ENCODE results near the gene CCL23.
"Not testable (repeated sequence)": the region's sequence is repeated elsewhere in the genome, so short reads cannot be mapped to it uniquely, and the experiment has no call there.

The CCL23 gene

GRCh38 chr17:36027761-36028160 is 10.0 kb upstream of the CCL23 start:
- no peak for DNase-seq (ENCODE audit: low read depth)
- H3K4me3 ChIP-seq (ENCODE audit: low read length) = no peak overlapping the region
- no peak for TF ChIP-seq CTCF (conservative IDR thresholded peaks at IDR 0.05; ENCODE audit: low read length)

GRCh38 chr17:36024106-36024869 is 6.5 kb upstream of the CCL23 start:
- no peak for DNase-seq (ENCODE audit: low read depth)
- TF ChIP-seq CTCF (conservative IDR thresholded peaks at IDR 0.05; ENCODE audit: low read length) = no peak
- no peak overlapping the region for H3K4me3 ChIP-seq (ENCODE audit: low read length)

GRCh38 chr17:36019423-36019822 is 1.7 kb upstream of the CCL23 start:
- no peak for DNase-seq (ENCODE audit: low read depth)
- H3K4me3 ChIP-seq (ENCODE audit: low read length) = no peak overlapping the region
- TF ChIP-seq CTCF (conservative IDR thresholded peaks at IDR 0.05; ENCODE audit: low read length) = no peak

- no peak overlapping the region for H3K4me3 ChIP-seq (ENCODE audit: low read length)
- no peak for DNase-seq (ENCODE audit: low read depth)
- no peak for TF ChIP-seq CTCF (conservative IDR thresholded peaks at IDR 0.05; ENCODE audit: low read length)
Observed at GRCh38 chr17:36016555-36016954, 1.2 kb downstream of the CCL23 start.

- H3K4me3 ChIP-seq (ENCODE audit: low read length); DNase-seq (ENCODE audit: low read depth): not testable (repeated sequence)
Observed at GRCh38 chr17:36015895-36016294, 1.9 kb downstream of the CCL23 start.

GRCh38 chr17:36014946-36015345 is 2.8 kb downstream of the CCL23 start:
- no peak for TF ChIP-seq CTCF (conservative IDR thresholded peaks at IDR 0.05; ENCODE audit: low read length)
- no peak overlapping the region for H3K4me3 ChIP-seq (ENCODE audit: low read length)
- no peak for DNase-seq (ENCODE audit: low read depth)

GRCh38 chr17:36011201-36011600 is 6.6 kb downstream of the CCL23 start:
- no peak overlapping the region for H3K4me3 ChIP-seq (ENCODE audit: low read length)
- TF ChIP-seq CTCF (conservative IDR thresholded peaks at IDR 0.05; ENCODE audit: low read length) = no peak
- no peak for DNase-seq (ENCODE audit: low read depth)

Measured in AG10803 (cell line).